PC-3 (cell line): ENCODE results near the gene LRBA. TPM values are rescaled to one million over a fixed set of nuclear protein-coding genes. Genes with fewer than 3 reads are reported as not detected.

Experiments
- ATAC-seq: fragments of 200-7000 bp; cut with Tn5 transposase; 2 replicates; pipeline ENCODE4 v1.9.1; 2020; ENCODE audit warnings: mild to moderate bottlenecking, moderate library complexity
- BruUV-seq: library from RNA; stranded (reverse); fragments of 400-500 nt; replicated peaks from 2 replicates; lab custom pipeline; 2021; lab: Mats Ljungman, UMichigan
- CTCF ChIA-PET: fragments of 300-600 bp; sonication (Branson Sonifier 250); formaldehyde crosslinking; loops from one replicate; lab custom pipeline; 2022; ENCODE audit warnings: antibody characterized with exemption; lab: Charles Lee
- POLR2A ChIA-PET: fragments of 300-600 bp; sonication (Branson Sonifier 250); formaldehyde crosslinking; loops from one replicate; lab custom pipeline; 2022; ENCODE audit warnings: antibody characterized with exemption; ENCODE audit not compliant: unreplicated experiment; lab: Charles Lee
- DNase-seq: peaks from one replicate; pipeline ENCODE4 v3.0.0-alpha.2; 2015
- H2AFZ ChIP-seq: fragments of 300-600 bp; sonication (generic); 2 replicates; pipeline ENCODE4 v1.6.0; 2016; ENCODE audit warnings: antibody characterized with exemption, low read length
- H3F3A ChIP-seq: fragments of 300-600 bp; sonication (generic); one replicate; pipeline ENCODE4 v1.6.0; 2017; ENCODE audit warnings: antibody characterized with exemption, low read length, control low read depth, mild to moderate bottlenecking; ENCODE audit not compliant: unreplicated experiment
- H3K27ac ChIP-seq: fragments of 300-600 bp; sonication (generic); 2 replicates; pipeline ENCODE4 v1.5.1; 2016; ENCODE audit warnings: mild to moderate bottlenecking, low read length
- H3K27me3 ChIP-seq: fragments of 300-600 bp; sonication (generic); 2 replicates; pipeline ENCODE4 v1.6.1; 2016; ENCODE audit warnings: low read length, mixed read lengths
- H3K36me3 ChIP-seq: fragments of 300-600 bp; sonication (generic); 2 replicates; pipeline ENCODE4 v1.6.1; 2016; ENCODE audit warnings: low read depth, mixed run types, low read length, mixed read lengths
- H3K4me1 ChIP-seq: fragments of 300-600 bp; sonication (generic); 2 replicates; pipeline ENCODE4 v1.5.1; 2016; ENCODE audit warnings: low read length; ENCODE audit not compliant: insufficient read depth
- H3K4me2 ChIP-seq: fragments of 300-600 bp; sonication (generic); 2 replicates; pipeline ENCODE4 v1.6.0; 2016; ENCODE audit warnings: low read length
- H3K4me3 ChIP-seq: fragments of 300-600 bp; sonication (generic); 2 replicates; pipeline ENCODE4 v1.5.1; 2016; ENCODE audit warnings: mild to moderate bottlenecking, low read length, mixed read lengths
- H3K79me2 ChIP-seq: fragments of 300-600 bp; sonication (generic); 2 replicates; pipeline ENCODE4 v1.6.1; 2017; ENCODE audit warnings: low read length, mixed read lengths
- H3K9ac ChIP-seq: fragments of 300-600 bp; sonication (generic); 2 replicates; pipeline ENCODE4 v1.6.0; 2016; ENCODE audit warnings: mild to moderate bottlenecking, low read length
- H3K9me2 ChIP-seq: fragments of 300-600 bp; sonication (generic); replicated peaks from 2 replicates; pipeline ENCODE4 v1.6.1; 2016; ENCODE audit warnings: mixed run types, low read length, mixed read lengths
- H3K9me3 ChIP-seq: fragments of 300-600 bp; sonication (generic); 2 replicates; pipeline ENCODE4 v1.6.1; 2016; ENCODE audit warnings: low read length, mixed read lengths
- H4K20me1 ChIP-seq: fragments of 300-600 bp; sonication (generic); 2 replicates; pipeline ENCODE4 v1.6.1; 2016; ENCODE audit warnings: low read length, mixed read lengths
- CTCF ChIP-seq: fragments of 300-600 bp; sonication (generic); conservative IDR thresholded peaks from 2 replicates; pipeline ENCODE4 v1.5.1; 2017; ENCODE audit warnings: antibody characterized with exemption, low read depth, mild to moderate bottlenecking, low read length
- EZH2 ChIP-seq: fragments of 300-600 bp; sonication (generic); IDR thresholded peaks from one replicate; pipeline ENCODE4 v1.6.1; 2017; ENCODE audit warnings: antibody characterized with exemption, mild to moderate bottlenecking, low read length; ENCODE audit not compliant: unreplicated experiment
- EZH2phosphoT487 ChIP-seq: fragments of 300-600 bp; sonication (generic); IDR thresholded peaks from 2 replicates; pipeline ENCODE4 v1.6.1; 2018; ENCODE audit warnings: mild to moderate bottlenecking, antibody characterized with exemption, low read length, borderline replicate concordance
- intact Hi-C: fragments of 100-400 bp; cut with micrococcal nuclease; formaldehyde crosslinking; loops from 2 replicates; pipeline ENCODE4 v1.9.0; 2023
- total RNA-seq: library from RNA; depleted of rRNA; stranded (reverse); fragments of >200 nt; gene quantifications from 2 replicates; pipeline ENCODE4 v1.2.3, GENCODE V29; 2014

Gene LRBA
- total RNA-seq, 1 experiment from 2014 or later: 40.8 TPM

GRCh38 chr4:150581641-150582051 lies 433.4 kb downstream of the LRBA start:
- Histone ChIP-seq H3K9me3 (no peaks in the 10 kb centered on the region), H2AFZ (no peak overlapping the region), H3F3A (no peaks in the 10 kb centered on the region), H3K27ac (no peak overlapping the region), H3K27me3 (no peaks in the 10 kb centered on the region), H4K20me1 (no peaks in the 10 kb centered on the region), H3K79me2 (no peaks in the 10 kb centered on the region), H3K4me2 (no peak overlapping the region), H3K4me1 (no peaks in the 10 kb centered on the region), H3K4me3 (no peak overlapping the region), H3K36me3 (no peaks in the 10 kb centered on the region; the same call in 1 of the 2 replicates), H3K9me2 (no peaks in the 10 kb centered on the region), H3K9ac (no peak overlapping the region)
- ATAC-seq (no peak), DNase-seq (no peak)
- no peak for TF ChIP-seq EZH2phosphoT487
- TF ChIP-seq CTCF: no peak
- TF ChIP-seq EZH2: no peak
- intact Hi-C loops: no loop called here
- CTCF ChIA-PET: no interaction called here
- no TSS peak for BruUV-seq
- POLR2A ChIA-PET: no interaction called here

- Histone ChIP-seq H3K4me1 (no peaks in the 10 kb centered on the region), H3K36me3 (no peaks in the 10 kb centered on the region; the same call in 1 of the 2 replicates), H3F3A (no peaks in the 10 kb centered on the region), H3K9me2 (no peaks in the 10 kb centered on the region), H3K4me2 (no peak overlapping the region), H4K20me1 (no peaks in the 10 kb centered on the region), H3K79me2 (no peaks in the 10 kb centered on the region), H3K27ac (no peak overlapping the region), H3K27me3 (no peaks in the 10 kb centered on the region), H3K9me3 (no peaks in the 10 kb centered on the region), H3K9ac (no peak overlapping the region), H2AFZ (no peak overlapping the region), H3K4me3 (no peak overlapping the region)
- POLR2A ChIA-PET: no interaction called here
- intact Hi-C loops: no loop called here
- CTCF ChIA-PET: no interaction called here
- no peak for DNase-seq
- no TSS peak for BruUV-seq
- no peak for TF ChIP-seq EZH2
- TF ChIP-seq EZH2phosphoT487: no peak
- no peak for TF ChIP-seq CTCF
- no peak for ATAC-seq
These were observed 434.0 kb downstream of the LRBA start for GRCh38 chr4:150581056-150581605.

- H3K9me2 ChIP-seq: no peaks in the 10 kb centered on the region
- no TSS peak for BruUV-seq
- H3K27ac ChIP-seq: no peak overlapping the region
- H3F3A ChIP-seq: no peaks in the 10 kb centered on the region
- no peaks in the 10 kb centered on the region for H4K20me1 ChIP-seq
- no peak overlapping the region for H3K4me3 ChIP-seq
- ChIA-PET CTCF (no interaction called here), POLR2A (interaction anchor here (0.7 kb wide), 1 partner anchor 276 kb away, joined by 4 read pairs; no protein-coding TSS in a partner anchor)
- no peaks in the 10 kb centered on the region for H3K79me2 ChIP-seq
- no peaks in the 10 kb centered on the region; the same call in 1 of the 2 replicates for H3K36me3 ChIP-seq
- no peak overlapping the region for H3K4me2 ChIP-seq
- no peak for ATAC-seq
- H3K4me1 ChIP-seq: no peaks in the 10 kb centered on the region
- intact Hi-C loops: no loop called here
- no peaks in the 10 kb centered on the region for H3K27me3 ChIP-seq
- H2AFZ ChIP-seq: no peak overlapping the region
- H3K9ac ChIP-seq: no peak overlapping the region
- no peak for TF ChIP-seq EZH2phosphoT487
- TF ChIP-seq EZH2: no peak
- TF ChIP-seq CTCF: no peak
- H3K9me3 ChIP-seq: no peaks in the 10 kb centered on the region
- no peak for DNase-seq
These were observed 434.8 kb downstream of the LRBA start for GRCh38 chr4:150580306-150580705.
